Measurements from ENCODE around the gene GRM3.

GRM3 gene

DNA sequence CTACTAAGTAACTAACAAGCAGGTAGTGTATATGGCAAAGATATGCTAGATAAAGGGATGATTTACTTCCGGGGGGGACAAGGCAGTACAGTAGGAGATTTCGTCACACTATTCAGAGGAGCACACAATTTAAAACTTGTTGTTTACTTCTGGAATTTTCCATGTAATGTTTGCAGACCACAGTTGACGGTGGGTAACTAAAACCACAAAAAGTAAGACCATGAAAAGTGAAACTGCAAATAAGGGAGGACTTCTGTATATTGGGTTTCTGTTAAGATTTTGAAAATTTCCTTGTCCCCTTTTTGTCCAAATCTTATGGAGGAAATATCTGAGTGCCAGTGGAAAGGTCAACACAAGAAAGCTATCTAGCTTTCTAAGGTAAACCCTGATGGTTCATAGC, 245.8 kb downstream of the GRM3 start:
- in situ Hi-C loops (cut with MboI; ENCODE audit: low sequenced_read_pairs, unreplicated experiment): no loop called here
- TF ChIP-seq, protein P1, sequence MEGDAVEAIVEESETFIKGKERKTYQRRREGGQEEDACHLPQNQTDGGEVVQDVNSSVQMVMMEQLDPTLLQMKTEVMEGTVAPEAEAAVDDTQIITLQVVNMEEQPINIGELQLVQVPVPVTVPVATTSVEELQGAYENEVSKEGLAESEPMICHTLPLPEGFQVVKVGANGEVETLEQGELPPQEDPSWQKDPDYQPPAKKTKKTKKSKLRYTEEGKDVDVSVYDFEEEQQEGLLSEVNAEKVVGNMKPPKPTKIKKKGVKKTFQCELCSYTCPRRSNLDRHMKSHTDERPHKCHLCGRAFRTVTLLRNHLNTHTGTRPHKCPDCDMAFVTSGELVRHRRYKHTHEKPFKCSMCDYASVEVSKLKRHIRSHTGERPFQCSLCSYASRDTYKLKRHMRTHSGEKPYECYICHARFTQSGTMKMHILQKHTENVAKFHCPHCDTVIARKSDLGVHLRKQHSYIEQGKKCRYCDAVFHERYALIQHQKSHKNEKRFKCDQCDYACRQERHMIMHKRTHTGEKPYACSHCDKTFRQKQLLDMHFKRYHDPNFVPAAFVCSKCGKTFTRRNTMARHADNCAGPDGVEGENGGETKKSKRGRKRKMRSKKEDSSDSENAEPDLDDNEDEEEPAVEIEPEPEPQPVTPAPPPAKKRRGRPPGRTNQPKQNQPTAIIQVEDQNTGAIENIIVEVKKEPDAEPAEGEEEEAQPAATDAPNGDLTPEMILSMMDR (IDR thresholded peaks at IDR 0.05; ENCODE audit: borderline replicate concordance, control extremely low read depth, extremely low read depth, insufficient read depth, missing control alignments): no peak
- no peak for DNase-seq (ENCODE audit: low spot score)

DNA sequence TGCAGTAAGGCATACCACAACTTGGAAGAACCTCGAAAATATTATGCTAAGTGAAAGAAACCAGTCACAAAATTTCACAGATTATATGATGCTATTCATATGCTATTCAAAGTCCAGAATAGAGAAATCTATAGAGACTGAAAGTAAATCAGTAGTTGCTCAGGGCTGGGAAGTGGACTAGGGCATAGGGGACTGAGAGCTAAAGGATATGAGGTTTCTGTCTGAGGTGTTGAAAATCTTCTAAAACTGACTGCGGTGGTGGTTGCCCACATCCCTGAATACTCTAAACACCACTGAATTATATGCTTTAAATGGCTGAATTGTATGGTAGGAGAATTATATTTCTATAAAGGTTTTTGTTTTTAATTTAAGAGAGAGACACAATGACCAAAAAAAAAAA, 254.5 kb downstream of the GRM3 start:
- in situ Hi-C loops (cut with MboI; ENCODE audit: low sequenced_read_pairs, unreplicated experiment): no loop called here
- TF ChIP-seq, protein P1 (IDR thresholded peaks at IDR 0.05; ENCODE audit: borderline replicate concordance, control extremely low read depth, extremely low read depth, insufficient read depth, missing control alignments): no peak
- no peak for DNase-seq (ENCODE audit: low spot score)

GRCh38 chr7:86900886-86901285, 257.2 kb downstream of the GRM3 start:
- in situ Hi-C loops (cut with MboI; ENCODE audit: low sequenced_read_pairs, unreplicated experiment): loop anchor here (25.0 kb wide), 1 partner anchor 1014 kb away; no protein-coding TSS in a partner anchor

GRCh38 chr7:86904949-86905834, 261.5 kb downstream of the GRM3 start:
- peak; percentile 6 for DNase-seq (ENCODE audit: low spot score)
- TF ChIP-seq, protein P1 (IDR thresholded peaks at IDR 0.05; ENCODE audit: borderline replicate concordance, control extremely low read depth, extremely low read depth, insufficient read depth, missing control alignments): peak; percentile 64
- in situ Hi-C loops (cut with MboI; ENCODE audit: low sequenced_read_pairs, unreplicated experiment): loop anchor here (25.0 kb wide), 1 partner anchor 1018 kb away; no protein-coding TSS in a partner anchor

More at GRCh38 chr7:86900886-86901285, 257.2 kb downstream of the GRM3 start:
- TF ChIP-seq, protein P1 (IDR thresholded peaks at IDR 0.05; ENCODE audit: borderline replicate concordance, control extremely low read depth, extremely low read depth, insufficient read depth, missing control alignments): no peak
- no peak for DNase-seq (ENCODE audit: low spot score)

GRCh38 chr7:86908948-86909347, 265.2 kb downstream of the GRM3 start:
- DNase-seq (ENCODE audit: low spot score): no peak
- TF ChIP-seq, protein P1 (IDR thresholded peaks at IDR 0.05; ENCODE audit: borderline replicate concordance, control extremely low read depth, extremely low read depth, insufficient read depth, missing control alignments): no peak
- in situ Hi-C loops (cut with MboI; ENCODE audit: low sequenced_read_pairs, unreplicated experiment): loop anchor here (25.0 kb wide), 1 partner anchor 1022 kb away; no protein-coding TSS in a partner anchor

- no peak for DNase-seq (ENCODE audit: low spot score)
- TF ChIP-seq, protein P1 (IDR thresholded peaks at IDR 0.05; ENCODE audit: borderline replicate concordance, control extremely low read depth, extremely low read depth, insufficient read depth, missing control alignments): no peak
- in situ Hi-C loops (cut with MboI; ENCODE audit: low sequenced_read_pairs, unreplicated experiment): loop anchor here (25.0 kb wide), 1 partner anchor 1024 kb away; no protein-coding TSS in a partner anchor
Measured at GRCh38 chr7:86911659-86912058, 267.9 kb downstream of the GRM3 start.

Measured in GM13976 (cell line).